B cell (primary cell): Measurements from ENCODE around the gene PTPN1. TPM values are rescaled to one million over a fixed set of nuclear protein-coding genes. Genes with fewer than 3 reads are reported as not detected.

ENCODE experiments used
- ATAC-seq: fragments of 200-7000 bp; cut with Tn5 transposase; one replicate; pipeline ENCODE4 v1.10.0; 2021; ENCODE audit warnings: low read depth, mild to moderate bottlenecking, moderate number of reproducible peaks, moderate library complexity
- CTCF ChIA-PET: fragments of 350-600 bp; sonication (Branson Sonifier 250); formaldehyde crosslinking; loops from one replicate; lab custom pipeline; 2021; ENCODE audit warnings: antibody characterized with exemption, inconsistent platforms; lab: Charles Lee
- POLR2A ChIA-PET: fragments of 350-600 bp; sonication (Branson Sonifier 250); formaldehyde crosslinking; loops from one replicate; lab custom pipeline; 2021; ENCODE audit warnings: antibody characterized with exemption; lab: Charles Lee
- DNase-seq: peaks from one replicate; pipeline ENCODE4 v3.0.0; 2013
- H2AFZ ChIP-seq: 2 replicates; pipeline ENCODE4 v1.6.1; 2012; ENCODE audit warnings: mild to moderate bottlenecking, low read depth, low read length; ENCODE audit not compliant: insufficient read depth, poor library complexity, severe bottlenecking
- H3K27ac ChIP-seq, 2 donors: 1 replicate in 1 of 2; 2 replicates in 1 of 2; pipeline ENCODE4 v1.5.1; 2012 to 2013; ENCODE audit warnings: low read length in 2 of 2, mild to moderate bottlenecking in 2 of 2, moderate library complexity in 1 of 2
- H3K27me3 ChIP-seq, 4 experiments: fragments of 200-600 bp in 1 of 4; sonication (generic) in 1 of 4; replicated peaks in 1 of 4; 1 replicate in 2 of 4; 2 replicates in 2 of 4; pipeline versions ENCODE4 v1.6.1 to v1.7.0; 2013 to 2016; ENCODE audit warnings: low read length in 3 of 4, mild to moderate bottlenecking in 2 of 4, mixed read lengths in 1 of 4, moderate library complexity in 1 of 4; ENCODE audit not compliant: insufficient read depth in 4 of 4, control insufficient read depth in 3 of 4; ENCODE audit errors: control extremely low read depth in 1 of 4
- H3K36me3 ChIP-seq, 2 experiments: replicated peaks in 1 of 2; 1 replicate in 1 of 2; 2 replicates in 1 of 2; pipeline versions ENCODE4 v1.6.1 to v1.7.1; 2013; ENCODE audit warnings: low read length in 1 of 2; ENCODE audit not compliant: insufficient read depth in 2 of 2, control insufficient read depth in 1 of 2; ENCODE audit errors: control extremely low read depth in 1 of 2, extremely low read depth in 1 of 2
- H3K4me1 ChIP-seq, 2 donors: fragments of 200-600 bp in 1 of 2; sonication (generic) in 1 of 2; 1 replicate in 1 of 2; 2 replicates in 1 of 2; pipeline versions ENCODE4 v1.5.1 to v1.6.1; 2013 to 2017; ENCODE audit warnings: low read length in 2 of 2; ENCODE audit not compliant: control insufficient read depth in 2 of 2, insufficient read depth in 2 of 2
- H3K4me2 ChIP-seq: replicated peaks from 2 replicates; pipeline ENCODE3; 2012; ENCODE audit warnings: mild to moderate bottlenecking, low read depth, low read length; ENCODE audit not compliant: poor library complexity, severe bottlenecking
- H3K4me3 ChIP-seq, 5 experiments: fragments of 200-600 bp in 1 of 5; sonication (generic) in 1 of 5; 1 replicate in 3 of 5; 2 replicates in 2 of 5; pipeline versions ENCODE4 v1.5.1 to v1.7.0; 2011 to 2016; ENCODE audit warnings: low read length in 4 of 5, mild to moderate bottlenecking in 4 of 5, low read depth in 2 of 5, control low read depth in 1 of 5, moderate library complexity in 1 of 5; ENCODE audit not compliant: insufficient read depth in 1 of 5; ENCODE audit errors: control extremely low read depth in 1 of 5, extremely low read depth in 1 of 5
- H3K79me2 ChIP-seq: fragments of 200-600 bp; sonication (generic); one replicate; pipeline ENCODE4 v1.6.0; 2016; ENCODE audit warnings: low read length; ENCODE audit not compliant: control insufficient read depth, insufficient read depth
- H3K9ac ChIP-seq: fragments of 200-600 bp; sonication (generic); 2 replicates; pipeline ENCODE4 v1.6.1; 2017; ENCODE audit warnings: mild to moderate bottlenecking, low read length, moderate library complexity
- H3K9me3 ChIP-seq, 3 donors: one replicate each; pipeline versions ENCODE4 v1.6.1 to v1.7.1; 2013; ENCODE audit warnings: low read length in 2 of 3; ENCODE audit not compliant: control insufficient read depth in 2 of 3, insufficient read depth in 1 of 3; ENCODE audit errors: control extremely low read depth in 1 of 3
- H4K20me1 ChIP-seq: 2 replicates; pipeline ENCODE4 v1.6.0; 2012; ENCODE audit warnings: mild to moderate bottlenecking, low read length; ENCODE audit not compliant: insufficient read depth, control insufficient read depth, poor library complexity, severe bottlenecking
- H3K27ac Mint-ChIP-seq: one replicate; pipeline ENCODE4 v1.8.0; 2021; ENCODE audit warnings: mixed read lengths
- H3K27me3 Mint-ChIP-seq: one replicate; pipeline ENCODE4 v1.8.0; 2021; ENCODE audit warnings: mixed read lengths
- H3K4me1 Mint-ChIP-seq: one replicate; pipeline ENCODE4 v1.8.0; 2021; ENCODE audit warnings: mixed read lengths
- H3K4me3 Mint-ChIP-seq: one replicate; pipeline ENCODE4 v1.8.0; 2021; ENCODE audit warnings: mixed read lengths
- H3K9me3 Mint-ChIP-seq: one replicate; pipeline ENCODE4 v1.8.0; 2022; ENCODE audit warnings: mixed read lengths; ENCODE audit not compliant: insufficient read depth
- CTCF ChIP-seq: fragments of 200-600 bp; IDR thresholded peaks from one replicate; pipeline ENCODE4 v1.8.0; 2022; ENCODE audit warnings: antibody characterized with exemption, mild to moderate bottlenecking
- EZH2 ChIP-seq: IDR thresholded peaks from 2 replicates; pipeline ENCODE4 v1.6.1; 2012; ENCODE audit warnings: borderline replicate concordance, low read depth, mild to moderate bottlenecking, moderate library complexity, low read length; ENCODE audit not compliant: insufficient read depth, poor library complexity, severe bottlenecking
- WGBS: methylation state at CpG from one replicate; pipeline ENCODE4 v1.1.5; 2013; ENCODE audit warnings: missing lambda C conversion rate; ENCODE audit not compliant: insufficient coverage; 5-methylcytosine and 5-hydroxymethylcytosine counted together
- intact Hi-C: fragments of 100-400 bp; cut with micrococcal nuclease; formaldehyde crosslinking; loops from one replicate; pipeline ENCODE4 v1.10.0; 2022
- polyA plus RNA-seq: library from polyadenylated mRNA; depleted of rRNA; stranded (reverse); fragments of >200 nt; gene quantifications from 2 replicates; pipeline ENCODE4 v1.2.3, GENCODE V29; 2012
- total RNA-seq, 2 donors: library from RNA; stranded (reverse); fragments of 120-200 nt in 1 of 2; gene quantifications; 1 replicate in 1 of 2; 2 replicates in 1 of 2; pipeline versions ENCODE4 v1.2.3 to v1.2.4, GENCODE V29; 2013 to 2022

Gene PTPN1
- total and polyA plus RNA-seq, 2 donors (not counting 1 experiment from before 2014, with no cell fraction given): 77.4 to 134 TPM

- Histone ChIP-seq H3K27ac (no peak overlapping the region), H4K20me1 (peaks cover 90% of the 10 kb centered on the region), H3K9ac (no peak overlapping the region), H3K27me3 (no peaks in the 10 kb centered on the region), H3K79me2 (peaks cover 75% of the 10 kb centered on the region), H3K9me3 (no peaks in the 10 kb centered on the region), H2AFZ (no peak overlapping the region), H3K36me3 (peaks cover 10 to 84% of the 10 kb centered on the region in 2 experiments), H3K4me3 (no peak overlapping the region), H3K4me2 (no peak overlapping the region), H3K4me1 (peaks cover 26 to 45% of the 10 kb centered on the region in 2 donors)
- WGBS: 91% methylated on average over 9 of the region's 9 CpGs
- ChIA-PET POLR2A (interaction anchor here (0.8 kb wide), 1 partner anchor 57 kb away, joined by 4 read pairs; no protein-coding TSS in a partner anchor), CTCF (interaction anchor here (0.8 to 16.9 kb wide), 14 partner anchors 10 to 114 kb away, joined by 3 to 292 read pairs (median 17); partner anchors contain the start of gene PTPN1)
- peaks cover 54% of the 10 kb centered on the region for H3K4me1 Mint-ChIP-seq
- DNase-seq: no peak
- peak overlapping the region; percentile 74 for H3K27ac Mint-ChIP-seq
- no peak for ATAC-seq
- no peak for TF ChIP-seq CTCF
- no peak for TF ChIP-seq EZH2
- H3K27me3 Mint-ChIP-seq: no peaks in the 10 kb centered on the region
- no peak overlapping the region for H3K4me3 Mint-ChIP-seq
- intact Hi-C loops: loop anchor here (5.0 kb wide), 1 partner anchor 112 kb away; no protein-coding TSS in a partner anchor
- no peaks in the 10 kb centered on the region for H3K9me3 Mint-ChIP-seq
Observed at GRCh38 chr20:50574108-50574507, 63.9 kb downstream of the PTPN1 start.

DNA sequence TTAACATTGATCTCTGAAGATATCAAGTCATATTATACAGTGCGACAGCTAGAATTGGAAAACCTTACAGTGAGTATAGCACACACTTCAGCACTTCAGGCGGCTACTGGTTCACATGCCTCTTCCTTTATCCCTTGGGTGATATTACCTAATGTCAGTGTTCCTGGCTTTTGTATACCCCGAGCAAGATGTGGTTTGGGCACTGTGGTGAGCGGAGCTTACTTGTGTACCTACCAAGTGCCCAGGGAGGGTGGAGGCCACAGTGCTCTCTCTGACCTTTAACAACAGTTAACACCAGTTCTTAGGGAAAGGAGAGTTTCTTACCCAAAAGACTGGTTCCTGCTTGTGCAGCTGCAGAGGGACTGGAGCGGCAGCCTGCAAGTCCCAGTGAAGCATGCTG is 64.4 kb downstream of the PTPN1 start:
- Mint-ChIP-seq H3K27me3 (no peaks in the 10 kb centered on the region), H3K9me3 (no peaks in the 10 kb centered on the region), H3K27ac (peak overlapping the region; percentile 74), H3K4me1 (peaks cover 50% of the 10 kb centered on the region), H3K4me3 (no peak overlapping the region)
- ATAC-seq (no peak), DNase-seq (no peak)
- Histone ChIP-seq H3K4me3 (no peak overlapping the region), H2AFZ (no peak overlapping the region), H3K9me3 (no peaks in the 10 kb centered on the region), H3K27me3 (no peaks in the 10 kb centered on the region), H3K36me3 (peaks cover 10 to 84% of the 10 kb centered on the region in 2 experiments), H4K20me1 (peaks cover 86% of the 10 kb centered on the region), H3K9ac (no peak overlapping the region), H3K4me2 (no peak overlapping the region), H3K27ac (no peak overlapping the region), H3K79me2 (peaks cover 73% of the 10 kb centered on the region), H3K4me1 (peaks cover 26 to 44% of the 10 kb centered on the region in 2 donors)
- TF ChIP-seq CTCF (no peak), EZH2 (no peak)
- intact Hi-C loops: loop anchor here (5.0 kb wide), 1 partner anchor 112 kb away; no protein-coding TSS in a partner anchor
- POLR2A ChIA-PET: interaction anchor here (0.8 kb wide), 1 partner anchor 57 kb away, joined by 4 read pairs; no protein-coding TSS in a partner anchor
- WGBS: 93% methylated on average over 5 of the region's 5 CpGs
- CTCF ChIA-PET: interaction anchor here (0.8 to 16.9 kb wide), 14 partner anchors 10 to 107 kb away, joined by 3 to 292 read pairs (median 13); partner anchors contain the start of gene PTPN1
